Measurements from ENCODE around the gene POC1B. TPM values are rescaled to one million over a fixed set of nuclear protein-coding genes. Genes with fewer than 3 reads are reported as not detected.

The POC1B gene
- polyA plus RNA-seq (2013, experiment 1 of 2), result 8.7 TPM
- polyA plus RNA-seq (2013, experiment 2 of 2), result 9.1 TPM

DNA sequence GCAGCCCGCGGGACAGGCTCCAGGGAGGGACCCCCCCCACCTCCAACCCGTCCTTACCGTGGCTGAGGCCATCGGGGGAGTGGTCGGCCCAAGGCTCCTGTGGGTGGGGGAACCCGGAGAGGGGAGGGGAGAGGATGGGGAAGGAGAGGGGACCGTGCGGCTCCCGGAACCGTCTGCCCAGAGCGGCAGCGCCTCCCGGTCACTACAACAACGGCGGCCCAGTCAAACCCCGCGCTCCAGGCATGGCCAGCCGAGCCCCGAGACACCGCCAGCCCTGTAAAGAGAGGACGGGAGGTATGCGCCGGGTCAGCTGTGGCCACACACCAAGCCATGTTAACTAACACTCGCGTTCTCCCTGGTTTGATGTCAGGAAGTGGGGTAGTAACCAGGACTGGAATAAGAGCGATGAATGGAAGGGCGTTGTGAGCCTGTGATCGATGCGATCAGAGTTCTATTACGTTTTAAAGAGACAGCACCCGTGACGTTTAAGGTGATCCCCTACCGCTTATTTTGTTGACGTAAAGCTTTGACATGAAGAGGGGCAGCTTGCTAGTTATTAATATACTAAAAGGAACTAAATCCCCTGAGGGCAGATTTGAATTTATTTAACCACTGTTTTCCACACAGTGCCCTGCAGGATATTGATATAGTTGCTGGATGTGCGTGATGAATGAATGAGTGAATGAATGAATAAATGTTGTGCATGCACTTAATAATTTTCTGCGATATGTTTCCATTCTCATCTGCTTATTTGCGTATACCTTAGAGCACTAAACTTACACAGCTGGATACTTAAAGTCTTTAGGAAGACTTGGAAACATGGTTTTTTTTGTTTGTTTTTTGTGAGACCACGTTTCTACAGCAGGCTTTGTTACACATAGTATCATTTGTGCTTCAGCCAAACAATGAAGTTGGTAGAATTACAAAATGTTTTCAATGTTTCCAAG, at the start of gene POC1B:
POC1B (minus strand) TSS at position 224 of the 947 bp plus-strand sequence; CDS start at position 72, 152 bp downstream.
- peak within 1 kb of the TSS; percentile 6 for H3K23ac ChIP-seq (ENCODE audit: low read length)
- DNase-seq, result peak; percentile 93

GRCh38 chr12:89575374-89575773, 49.5 kb upstream of the POC1B start:
- H3K56ac ChIP-seq (ENCODE audit: low read length), result no peak overlapping the region
- H2BK5ac ChIP-seq (ENCODE audit: low read length), result no peak overlapping the region
- DNase-seq, result no peak
- H2BK120ac ChIP-seq (ENCODE audit: low read depth, low read length), result no peak overlapping the region
- no peak overlapping the region for H3K23ac ChIP-seq (ENCODE audit: low read length)
- no peaks in the 10 kb centered on the region for H3K36me3 ChIP-seq (ENCODE audit: control insufficient read depth, insufficient read depth, low read length)
- no CpG with 5 or more reads among the region's 1 CpG for WGBS (ENCODE audit: extremely low coverage, insufficient coverage, low lambda C conversion rate)
- H3K79me2 ChIP-seq (ENCODE audit: control insufficient read depth, insufficient read depth, low read length), result no peaks in the 10 kb centered on the region
- H3K18ac ChIP-seq (ENCODE audit: low read length), result no peak overlapping the region
- no peaks in the 10 kb centered on the region for H3K79me1 ChIP-seq (ENCODE audit: low read length)
- no peak overlapping the region for H2BK15ac ChIP-seq (replicated peaks; ENCODE audit: low read depth)
- no peak overlapping the region for H2AK5ac ChIP-seq (ENCODE audit: low read length)
- H3K4me3 ChIP-seq (ENCODE audit: low read length), result no peak overlapping the region
- no peak overlapping the region for H4K5ac ChIP-seq (ENCODE audit: low read length)
- no peak overlapping the region for H3K27ac ChIP-seq (ENCODE audit: low read depth, low read length)
- H3K27me3 ChIP-seq (ENCODE audit: insufficient read depth, low read length, poor library complexity), result no peaks in the 10 kb centered on the region
- no peak overlapping the region for H4K8ac ChIP-seq (ENCODE audit: low read depth, low read length)
- no peak overlapping the region for H3K9ac ChIP-seq (ENCODE audit: low read length)
- H3K4me2 ChIP-seq (ENCODE audit: low read length), result no peak overlapping the region
- no peak overlapping the region for H3K4ac ChIP-seq (ENCODE audit: low read depth, low read length)
- H3K4me1 ChIP-seq (ENCODE audit: control insufficient read depth, low read depth, low read length), result peaks cover 5% of the 10 kb centered on the region

More for the DNA sequence above, at the start of gene POC1B:
- H3K18ac ChIP-seq (ENCODE audit: low read length), result peak within 1 kb of the TSS; percentile 55
- peak within 1 kb of the TSS; percentile 58 for H2BK5ac ChIP-seq (ENCODE audit: low read length)
- peak within 1 kb of the TSS; percentile 98 for H3K4me2 ChIP-seq (ENCODE audit: low read length)
- peak within 1 kb of the TSS; percentile 42 for H3K4me3 ChIP-seq (ENCODE audit: low read length)
- peaks cover 14% of the 10 kb centered on the region for H3K79me1 ChIP-seq (ENCODE audit: low read length)
- H3K56ac ChIP-seq (ENCODE audit: low read length), result peak within 1 kb of the TSS; percentile 88
- peaks cover 7% of the 10 kb centered on the region for H3K4me1 ChIP-seq (ENCODE audit: control insufficient read depth, low read depth, low read length)
- no peak within 1 kb of the TSS for H2AK5ac ChIP-seq (ENCODE audit: low read length)
- H4K8ac ChIP-seq (ENCODE audit: low read depth, low read length), result peak within 1 kb of the TSS; percentile 57
- H3K27ac ChIP-seq (ENCODE audit: low read depth, low read length), result peak within 1 kb of the TSS; percentile 64
- H3K4ac ChIP-seq (ENCODE audit: low read depth, low read length), result no peak within 1 kb of the TSS
- H4K5ac ChIP-seq (ENCODE audit: low read length), result no peak within 1 kb of the TSS
- no CpG with 5 or more reads among the region's 39 CpGs for WGBS (ENCODE audit: extremely low coverage, insufficient coverage, low lambda C conversion rate)
- no peaks in the 10 kb centered on the region for H3K27me3 ChIP-seq (ENCODE audit: insufficient read depth, low read length, poor library complexity)
- H3K9ac ChIP-seq (ENCODE audit: low read length), result peak within 1 kb of the TSS; percentile 74
- no peaks in the 10 kb centered on the region for H3K36me3 ChIP-seq (ENCODE audit: control insufficient read depth, insufficient read depth, low read length)
- peaks cover 11% of the 10 kb centered on the region for H3K79me2 ChIP-seq (ENCODE audit: control insufficient read depth, insufficient read depth, low read length)
- H2BK120ac ChIP-seq (ENCODE audit: low read depth, low read length), result peak within 1 kb of the TSS; percentile 62
- H2BK15ac ChIP-seq (replicated peaks; ENCODE audit: low read depth), result no peak within 1 kb of the TSS

DNA sequence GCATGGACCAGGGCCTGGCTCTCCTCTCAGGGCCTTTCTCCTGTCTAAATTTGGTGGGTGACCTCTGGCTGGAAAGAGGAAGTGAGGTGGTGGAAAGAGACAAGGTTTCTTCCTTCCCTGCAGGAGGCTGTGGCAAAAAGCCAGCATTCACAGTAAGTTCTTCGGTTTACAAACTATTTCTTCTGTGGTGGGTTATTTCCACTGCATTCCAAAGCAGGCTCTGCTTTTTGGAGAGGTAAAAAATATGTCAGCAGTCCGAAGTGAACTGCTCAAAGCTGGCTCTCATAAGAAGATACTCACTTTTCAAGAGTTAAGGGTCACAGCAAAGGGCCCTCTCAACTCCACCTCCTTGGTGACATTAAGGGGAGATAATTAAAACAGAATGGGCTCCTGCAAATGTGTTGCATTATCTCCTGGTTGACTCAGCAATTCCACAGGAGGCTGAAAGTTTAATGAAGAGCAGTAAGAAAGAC, 48.9 kb upstream of the POC1B start:
- peak overlapping the region; percentile 94 for H3K18ac ChIP-seq (ENCODE audit: low read length)
- H2AK5ac ChIP-seq (ENCODE audit: low read length), result no peak overlapping the region
- DNase-seq, result peak; percentile 79
- no peak overlapping the region for H3K4ac ChIP-seq (ENCODE audit: low read depth, low read length)
- no peak overlapping the region for H3K23ac ChIP-seq (ENCODE audit: low read length)
- peak overlapping the region; percentile 14 for H2BK120ac ChIP-seq (ENCODE audit: low read depth, low read length)
- no peak overlapping the region for H3K4me2 ChIP-seq (ENCODE audit: low read length)
- no peaks in the 10 kb centered on the region for H3K36me3 ChIP-seq (ENCODE audit: control insufficient read depth, insufficient read depth, low read length)
- H2BK15ac ChIP-seq (replicated peaks; ENCODE audit: low read depth), result no peak overlapping the region
- no peak overlapping the region for H4K8ac ChIP-seq (ENCODE audit: low read depth, low read length)
- no peak overlapping the region for H3K56ac ChIP-seq (ENCODE audit: low read length)
- no peak overlapping the region for H3K27ac ChIP-seq (ENCODE audit: low read depth, low read length)
- H3K4me3 ChIP-seq (ENCODE audit: low read length), result no peak overlapping the region
- H3K4me1 ChIP-seq (ENCODE audit: control insufficient read depth, low read depth, low read length), result peaks cover 5% of the 10 kb centered on the region
- no peaks in the 10 kb centered on the region for H3K27me3 ChIP-seq (ENCODE audit: insufficient read depth, low read length, poor library complexity)
- H3K79me2 ChIP-seq (ENCODE audit: control insufficient read depth, insufficient read depth, low read length), result no peaks in the 10 kb centered on the region
- no peaks in the 10 kb centered on the region for H3K79me1 ChIP-seq (ENCODE audit: low read length)
- H3K9ac ChIP-seq (ENCODE audit: low read length), result no peak overlapping the region
- H2BK5ac ChIP-seq (ENCODE audit: low read length), result no peak overlapping the region
- no CpG with 5 or more reads among the region's 2 CpGs for WGBS (ENCODE audit: extremely low coverage, insufficient coverage, low lambda C conversion rate)
- no peak overlapping the region for H4K5ac ChIP-seq (ENCODE audit: low read length)

- Histone ChIP-seq H3K36me3 (ENCODE audit: control insufficient read depth, insufficient read depth, low read length) (no peaks in the 10 kb centered on the region), H3K4me1 (ENCODE audit: control insufficient read depth, low read depth, low read length) (peaks cover 5% of the 10 kb centered on the region), H3K27me3 (ENCODE audit: insufficient read depth, low read length, poor library complexity) (no peaks in the 10 kb centered on the region), H3K27ac (ENCODE audit: low read depth, low read length) (no peak overlapping the region), H3K23ac (ENCODE audit: low read length) (no peak overlapping the region), H2AK5ac (ENCODE audit: low read length) (no peak overlapping the region), H3K4me3 (ENCODE audit: low read length) (no peak overlapping the region), H3K4ac (ENCODE audit: low read depth, low read length) (no peak overlapping the region), H4K5ac (ENCODE audit: low read length) (no peak overlapping the region), H2BK15ac (replicated peaks; ENCODE audit: low read depth) (no peak overlapping the region), H3K56ac (ENCODE audit: low read length) (no peak overlapping the region), H2BK5ac (ENCODE audit: low read length) (no peak overlapping the region), H3K79me1 (ENCODE audit: low read length) (no peaks in the 10 kb centered on the region), H3K9ac (ENCODE audit: low read length) (no peak overlapping the region), H3K4me2 (ENCODE audit: low read length) (no peak overlapping the region), H3K79me2 (ENCODE audit: control insufficient read depth, insufficient read depth, low read length) (no peaks in the 10 kb centered on the region), H3K18ac (ENCODE audit: low read length) (no peak overlapping the region), H2BK120ac (ENCODE audit: low read depth, low read length) (no peak overlapping the region), H4K8ac (ENCODE audit: low read depth, low read length) (no peak overlapping the region)
- no CpG with 5 or more reads among the region's 5 CpGs for WGBS (ENCODE audit: extremely low coverage, insufficient coverage, low lambda C conversion rate)
- no peak for DNase-seq
These were observed 47.4 kb upstream of the POC1B start for GRCh38 chr12:89573051-89573810.

- no peak overlapping the region for H3K4me3 ChIP-seq (ENCODE audit: low read length)
- H3K23ac ChIP-seq (ENCODE audit: low read length), result no peak overlapping the region
- H2BK120ac ChIP-seq (ENCODE audit: low read depth, low read length), result no peak overlapping the region
- H3K9ac ChIP-seq (ENCODE audit: low read length), result no peak overlapping the region
- peaks cover 5% of the 10 kb centered on the region for H3K4me1 ChIP-seq (ENCODE audit: control insufficient read depth, low read depth, low read length)
- no peaks in the 10 kb centered on the region for H3K36me3 ChIP-seq (ENCODE audit: control insufficient read depth, insufficient read depth, low read length)
- no peak overlapping the region for H3K4me2 ChIP-seq (ENCODE audit: low read length)
- H3K27ac ChIP-seq (ENCODE audit: low read depth, low read length), result no peak overlapping the region
- H2BK5ac ChIP-seq (ENCODE audit: low read length), result no peak overlapping the region
- H2BK15ac ChIP-seq (replicated peaks; ENCODE audit: low read depth), result no peak overlapping the region
- WGBS (ENCODE audit: extremely low coverage, insufficient coverage, low lambda C conversion rate), result no CpG with 5 or more reads among the region's 4 CpGs
- H3K27me3 ChIP-seq (ENCODE audit: insufficient read depth, low read length, poor library complexity), result no peaks in the 10 kb centered on the region
- H2AK5ac ChIP-seq (ENCODE audit: low read length), result no peak overlapping the region
- H4K8ac ChIP-seq (ENCODE audit: low read depth, low read length), result no peak overlapping the region
- no peak overlapping the region for H4K5ac ChIP-seq (ENCODE audit: low read length)
- H3K79me1 ChIP-seq (ENCODE audit: low read length), result no peaks in the 10 kb centered on the region
- H3K79me2 ChIP-seq (ENCODE audit: control insufficient read depth, insufficient read depth, low read length), result no peaks in the 10 kb centered on the region
- no peak overlapping the region for H3K18ac ChIP-seq (ENCODE audit: low read length)
- H3K4ac ChIP-seq (ENCODE audit: low read depth, low read length), result no peak overlapping the region
- no peak overlapping the region for H3K56ac ChIP-seq (ENCODE audit: low read length)
- no peak for DNase-seq
These were observed 45.8 kb upstream of the POC1B start for GRCh38 chr12:89571491-89572195.
